ENCODE measurements around the gene BMPR2.

DNA sequence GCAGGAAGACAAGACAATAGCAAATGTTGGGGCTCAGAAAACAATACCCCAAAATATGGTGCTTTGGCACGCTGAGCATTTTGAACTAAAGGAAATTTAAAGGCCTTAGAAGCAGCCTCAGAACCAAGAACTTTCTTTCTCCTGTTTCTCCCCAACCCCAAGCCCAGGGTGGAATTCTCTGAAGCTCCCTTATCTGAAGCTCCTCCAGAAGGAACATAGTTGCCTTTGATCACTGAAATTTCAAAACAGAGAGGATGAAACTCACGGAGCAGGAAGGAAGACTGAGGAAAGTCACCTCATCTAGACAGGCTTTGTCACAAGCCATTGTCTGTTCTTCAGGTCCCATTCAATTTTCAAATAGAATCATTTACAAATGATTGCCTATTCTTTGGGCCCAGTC is 15.5 kb upstream of the BMPR2 start:
- TF ChIP-seq, protein P1, sequence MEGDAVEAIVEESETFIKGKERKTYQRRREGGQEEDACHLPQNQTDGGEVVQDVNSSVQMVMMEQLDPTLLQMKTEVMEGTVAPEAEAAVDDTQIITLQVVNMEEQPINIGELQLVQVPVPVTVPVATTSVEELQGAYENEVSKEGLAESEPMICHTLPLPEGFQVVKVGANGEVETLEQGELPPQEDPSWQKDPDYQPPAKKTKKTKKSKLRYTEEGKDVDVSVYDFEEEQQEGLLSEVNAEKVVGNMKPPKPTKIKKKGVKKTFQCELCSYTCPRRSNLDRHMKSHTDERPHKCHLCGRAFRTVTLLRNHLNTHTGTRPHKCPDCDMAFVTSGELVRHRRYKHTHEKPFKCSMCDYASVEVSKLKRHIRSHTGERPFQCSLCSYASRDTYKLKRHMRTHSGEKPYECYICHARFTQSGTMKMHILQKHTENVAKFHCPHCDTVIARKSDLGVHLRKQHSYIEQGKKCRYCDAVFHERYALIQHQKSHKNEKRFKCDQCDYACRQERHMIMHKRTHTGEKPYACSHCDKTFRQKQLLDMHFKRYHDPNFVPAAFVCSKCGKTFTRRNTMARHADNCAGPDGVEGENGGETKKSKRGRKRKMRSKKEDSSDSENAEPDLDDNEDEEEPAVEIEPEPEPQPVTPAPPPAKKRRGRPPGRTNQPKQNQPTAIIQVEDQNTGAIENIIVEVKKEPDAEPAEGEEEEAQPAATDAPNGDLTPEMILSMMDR (IDR thresholded peaks at IDR 0.05; ENCODE audit: poor library complexity): no peak
- TF ChIP-seq EZH2phosphoT487 (IDR thresholded peaks at IDR 0.05; ENCODE audit: low read depth, severe bottlenecking, unreplicated experiment): no peak

All from hepatocyte (in vitro differentiated cells).